ENCODE results near the gene ASXL2. TPM values are rescaled to one million over a fixed set of nuclear protein-coding genes. Genes with fewer than 3 reads are reported as not detected.
"Not testable (repeated sequence)": the region's sequence is repeated elsewhere in the genome, so short reads cannot be mapped to it uniquely, and the experiment has no call there.

ASXL2 gene
- total RNA-seq, 2 donors from 2014 or later: 16.8 to 17.1 TPM

GRCh38 chr2:25917832-25918231 lies 39.5 kb upstream of the ASXL2 start:
- no peaks in the 10 kb centered on the region for H3K27me3 ChIP-seq
- no peaks in the 10 kb centered on the region for H3K4me1 ChIP-seq
- no peak for DNase-seq (ENCODE audit: low spot score)
- no peaks in the 10 kb centered on the region for H3K9me3 ChIP-seq
- no peaks in the 10 kb centered on the region for H3K36me3 ChIP-seq
- no peak overlapping the region for H3K4me3 ChIP-seq
- TF ChIP-seq, protein P1, sequence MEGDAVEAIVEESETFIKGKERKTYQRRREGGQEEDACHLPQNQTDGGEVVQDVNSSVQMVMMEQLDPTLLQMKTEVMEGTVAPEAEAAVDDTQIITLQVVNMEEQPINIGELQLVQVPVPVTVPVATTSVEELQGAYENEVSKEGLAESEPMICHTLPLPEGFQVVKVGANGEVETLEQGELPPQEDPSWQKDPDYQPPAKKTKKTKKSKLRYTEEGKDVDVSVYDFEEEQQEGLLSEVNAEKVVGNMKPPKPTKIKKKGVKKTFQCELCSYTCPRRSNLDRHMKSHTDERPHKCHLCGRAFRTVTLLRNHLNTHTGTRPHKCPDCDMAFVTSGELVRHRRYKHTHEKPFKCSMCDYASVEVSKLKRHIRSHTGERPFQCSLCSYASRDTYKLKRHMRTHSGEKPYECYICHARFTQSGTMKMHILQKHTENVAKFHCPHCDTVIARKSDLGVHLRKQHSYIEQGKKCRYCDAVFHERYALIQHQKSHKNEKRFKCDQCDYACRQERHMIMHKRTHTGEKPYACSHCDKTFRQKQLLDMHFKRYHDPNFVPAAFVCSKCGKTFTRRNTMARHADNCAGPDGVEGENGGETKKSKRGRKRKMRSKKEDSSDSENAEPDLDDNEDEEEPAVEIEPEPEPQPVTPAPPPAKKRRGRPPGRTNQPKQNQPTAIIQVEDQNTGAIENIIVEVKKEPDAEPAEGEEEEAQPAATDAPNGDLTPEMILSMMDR (IDR thresholded peaks at IDR 0.05): no peak
- H3K27ac ChIP-seq: no peak overlapping the region

- not testable (repeated sequence) for H3K36me3 ChIP-seq; H3K9me3 ChIP-seq; H3K27ac ChIP-seq; H3K4me1 ChIP-seq; H3K27me3 ChIP-seq; DNase-seq (ENCODE audit: low spot score); H3K4me3 ChIP-seq
Observed at GRCh38 chr2:25917411-25917810, 39.1 kb upstream of the ASXL2 start.

DNA sequence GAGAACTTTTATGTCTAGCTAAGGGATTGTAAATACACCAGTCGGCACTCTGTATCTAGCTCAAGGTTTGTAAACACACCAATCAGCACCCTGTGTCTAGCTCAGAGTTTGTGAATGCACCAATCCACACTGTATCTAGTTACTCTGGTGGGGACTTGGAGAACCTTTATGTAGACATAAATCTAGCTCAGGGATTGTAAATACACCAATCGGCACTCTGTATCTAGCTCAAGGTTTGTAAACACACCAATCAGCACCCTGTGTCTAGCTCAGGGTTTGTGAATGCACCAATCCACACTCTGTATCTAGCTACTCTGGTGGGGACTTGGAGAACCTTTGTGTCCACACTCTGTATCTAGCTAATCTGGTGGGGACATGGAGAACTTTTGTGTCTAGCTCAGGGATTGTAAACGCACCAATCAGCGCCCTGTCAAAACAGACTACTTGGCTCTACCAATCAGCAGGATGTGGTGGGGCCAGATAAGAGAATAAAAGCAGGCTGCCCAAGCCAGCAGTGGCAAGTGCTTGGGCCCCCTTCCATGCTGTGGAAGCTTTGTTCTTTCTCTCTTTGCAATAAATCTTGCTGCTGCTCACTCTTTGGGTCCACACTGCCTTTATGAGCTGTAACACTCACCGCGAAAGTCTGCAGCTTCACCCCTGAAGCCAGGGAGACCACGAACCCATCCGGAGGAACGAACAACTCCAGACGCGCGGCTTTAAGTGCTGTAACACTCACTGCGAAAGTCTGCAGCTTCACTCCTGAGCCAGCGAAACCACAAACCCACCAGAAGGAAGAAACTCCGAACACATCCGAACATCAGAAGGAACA lies 37.9 kb upstream of the ASXL2 start:
- not testable (repeated sequence) for H3K36me3 ChIP-seq; H3K4me1 ChIP-seq; H3K27ac ChIP-seq; H3K27me3 ChIP-seq; H3K9me3 ChIP-seq; H3K4me3 ChIP-seq; DNase-seq (ENCODE audit: low spot score)

DNA sequence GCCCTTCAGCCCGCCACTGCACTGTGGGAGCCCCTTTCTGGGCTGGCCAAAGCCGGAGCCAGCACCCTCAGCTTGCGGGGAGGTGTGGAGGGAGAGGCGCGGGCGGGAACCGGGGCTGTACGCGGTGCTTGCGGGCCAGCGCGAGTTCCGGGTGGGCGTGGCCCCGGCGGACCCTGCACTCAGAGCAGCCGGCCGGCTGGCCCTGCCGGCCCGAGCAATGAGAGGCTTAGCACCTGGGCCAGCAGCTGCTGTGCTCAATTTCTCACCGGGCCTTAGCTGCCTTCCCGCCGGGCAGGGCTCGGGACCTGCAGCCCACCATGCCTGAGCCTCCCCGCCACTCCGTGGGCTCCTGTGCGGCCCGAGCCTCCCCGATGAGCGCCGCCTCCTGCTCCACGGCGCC lies 37.1 kb upstream of the ASXL2 start:
- H3K4me1 ChIP-seq; H3K4me3 ChIP-seq; H3K36me3 ChIP-seq; H3K9me3 ChIP-seq; DNase-seq (ENCODE audit: low spot score); H3K27me3 ChIP-seq; H3K27ac ChIP-seq: not testable (repeated sequence)

GRCh38 chr2:25913696-25913973 lies 35.3 kb upstream of the ASXL2 start:
- H3K27me3 ChIP-seq; H3K4me1 ChIP-seq; H3K9me3 ChIP-seq; DNase-seq (ENCODE audit: low spot score); H3K36me3 ChIP-seq; H3K27ac ChIP-seq; H3K4me3 ChIP-seq: not testable (repeated sequence)

DNA sequence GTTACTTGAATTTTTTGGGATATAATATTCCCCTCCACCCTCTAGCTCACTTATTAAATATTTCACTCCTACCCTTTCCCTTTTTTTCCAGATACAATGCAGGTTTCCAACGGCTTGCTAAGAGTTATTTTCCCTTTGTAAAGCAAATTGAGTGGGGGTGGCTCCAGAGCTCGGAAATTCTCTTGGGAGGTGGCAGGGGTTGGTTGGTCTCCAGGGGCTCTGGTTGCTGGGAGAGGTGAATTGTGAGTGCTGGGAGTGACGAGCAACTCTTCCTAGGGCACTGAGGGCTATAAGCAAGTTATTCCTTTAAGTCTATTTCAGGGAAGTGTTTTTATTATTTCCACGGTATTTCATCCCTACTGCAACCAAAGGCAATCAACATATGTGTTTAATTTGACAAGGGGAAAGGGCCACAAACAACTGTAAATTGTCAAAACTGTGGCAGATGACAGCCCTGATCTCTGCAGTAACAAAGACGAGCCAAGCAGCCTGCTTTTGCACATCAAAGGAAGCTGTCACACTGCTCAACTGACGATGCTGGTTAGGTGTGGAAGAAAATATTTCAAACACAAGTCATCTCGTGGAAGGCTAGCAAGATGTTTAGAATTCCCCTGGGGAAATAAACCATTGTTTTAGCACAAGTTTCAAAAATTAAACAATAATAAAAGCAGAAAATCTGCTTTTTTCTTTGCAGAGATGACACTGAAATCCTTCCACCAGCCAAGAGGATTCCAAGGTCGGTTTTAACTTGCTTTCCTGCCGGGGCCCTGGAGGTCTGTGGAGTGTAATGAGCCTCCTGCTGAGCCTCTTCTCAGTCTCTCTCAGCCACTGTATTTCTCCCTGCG lies 34.8 kb upstream of the ASXL2 start:
- Histone ChIP-seq H3K4me1 (no peaks in the 10 kb centered on the region), H3K36me3 (no peaks in the 10 kb centered on the region), H3K4me3 (no peak overlapping the region), H3K9me3 (no peaks in the 10 kb centered on the region), H3K27ac (no peak overlapping the region), H3K27me3 (no peaks in the 10 kb centered on the region)
- no peak for DNase-seq (ENCODE audit: low spot score)
- TF ChIP-seq, protein P1 (IDR thresholded peaks at IDR 0.05): no peak

DNA sequence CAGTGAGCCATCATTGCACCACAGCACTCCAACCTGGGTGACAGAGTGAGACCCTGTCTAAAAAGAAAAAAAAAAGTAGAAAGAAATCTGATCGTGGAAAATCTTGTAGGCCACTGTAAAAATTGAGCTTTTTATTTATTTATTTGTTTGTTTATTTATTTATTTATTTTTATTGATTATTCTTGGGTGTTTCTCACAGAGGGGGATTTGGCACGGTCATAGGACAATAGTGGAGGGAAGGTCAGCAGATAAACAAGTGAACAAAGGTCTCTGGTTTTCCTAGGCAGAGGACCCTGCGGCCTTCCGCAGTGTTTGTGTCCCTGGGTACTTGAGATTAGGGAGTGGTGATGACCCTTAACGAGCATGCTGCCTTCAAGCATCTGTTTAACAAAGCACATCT lies 31.3 kb upstream of the ASXL2 start:
- not testable (repeated sequence) for H3K9me3 ChIP-seq, H3K4me1 ChIP-seq

GRCh38 chr2:25905126-25905525 lies 26.8 kb upstream of the ASXL2 start:
- Histone ChIP-seq H3K27ac (no peak overlapping the region), H3K36me3 (no peaks in the 10 kb centered on the region), H3K9me3 (no peaks in the 10 kb centered on the region), H3K4me1 (no peaks in the 10 kb centered on the region), H3K4me3 (no peak overlapping the region), H3K27me3 (no peaks in the 10 kb centered on the region)
- no peak for DNase-seq (ENCODE audit: low spot score)
- TF ChIP-seq, protein P1 (IDR thresholded peaks at IDR 0.05): no peak

More for the DNA sequence above, 31.3 kb upstream of the ASXL2 start:
- not testable (repeated sequence) for DNase-seq (ENCODE audit: low spot score); H3K27ac ChIP-seq; H3K36me3 ChIP-seq; H3K4me3 ChIP-seq; H3K27me3 ChIP-seq
